PC-3 (cell line): ENCODE results near the gene OTUD3.

Experiments used
- EZH2 ChIP-seq: fragments of 300-600 bp; sonication (generic); IDR thresholded peaks from one replicate; pipeline ENCODE4 v1.6.1; 2017; ENCODE audit warnings: antibody characterized with exemption, mild to moderate bottlenecking, low read length; ENCODE audit not compliant: unreplicated experiment
- TF ChIP-seq, protein P1 (sequence below): fragments of 300-600 bp; sonication (generic); conservative IDR thresholded peaks from 2 replicates; pipeline ENCODE4 v1.5.1; 2017; ENCODE audit warnings: antibody characterized with exemption, low read depth, mild to moderate bottlenecking, low read length

GRCh38 chr1:19940486-19941205, 58.5 kb downstream of the OTUD3 start:
- TF ChIP-seq, protein P1, sequence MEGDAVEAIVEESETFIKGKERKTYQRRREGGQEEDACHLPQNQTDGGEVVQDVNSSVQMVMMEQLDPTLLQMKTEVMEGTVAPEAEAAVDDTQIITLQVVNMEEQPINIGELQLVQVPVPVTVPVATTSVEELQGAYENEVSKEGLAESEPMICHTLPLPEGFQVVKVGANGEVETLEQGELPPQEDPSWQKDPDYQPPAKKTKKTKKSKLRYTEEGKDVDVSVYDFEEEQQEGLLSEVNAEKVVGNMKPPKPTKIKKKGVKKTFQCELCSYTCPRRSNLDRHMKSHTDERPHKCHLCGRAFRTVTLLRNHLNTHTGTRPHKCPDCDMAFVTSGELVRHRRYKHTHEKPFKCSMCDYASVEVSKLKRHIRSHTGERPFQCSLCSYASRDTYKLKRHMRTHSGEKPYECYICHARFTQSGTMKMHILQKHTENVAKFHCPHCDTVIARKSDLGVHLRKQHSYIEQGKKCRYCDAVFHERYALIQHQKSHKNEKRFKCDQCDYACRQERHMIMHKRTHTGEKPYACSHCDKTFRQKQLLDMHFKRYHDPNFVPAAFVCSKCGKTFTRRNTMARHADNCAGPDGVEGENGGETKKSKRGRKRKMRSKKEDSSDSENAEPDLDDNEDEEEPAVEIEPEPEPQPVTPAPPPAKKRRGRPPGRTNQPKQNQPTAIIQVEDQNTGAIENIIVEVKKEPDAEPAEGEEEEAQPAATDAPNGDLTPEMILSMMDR = no peak
- no peak for TF ChIP-seq EZH2
